B cell (primary cell): Measurements from ENCODE around the gene SORD. TPM values are rescaled to one million over a fixed set of nuclear protein-coding genes. Genes with fewer than 3 reads are reported as not detected.

Source experiments
- ATAC-seq: fragments of 200-7000 bp; cut with Tn5 transposase; one replicate; pipeline ENCODE4 v1.10.0; 2021; ENCODE audit warnings: low read depth, mild to moderate bottlenecking, moderate number of reproducible peaks, moderate library complexity
- CTCF ChIA-PET: fragments of 350-600 bp; sonication (Branson Sonifier 250); formaldehyde crosslinking; loops from one replicate; lab custom pipeline; 2021; ENCODE audit warnings: antibody characterized with exemption, inconsistent platforms; lab: Charles Lee
- POLR2A ChIA-PET: fragments of 350-600 bp; sonication (Branson Sonifier 250); formaldehyde crosslinking; loops from one replicate; lab custom pipeline; 2021; ENCODE audit warnings: antibody characterized with exemption; lab: Charles Lee
- DNase-seq: peaks from one replicate; pipeline ENCODE4 v3.0.0; 2013
- H2AFZ ChIP-seq: 2 replicates; pipeline ENCODE4 v1.6.1; 2012; ENCODE audit warnings: mild to moderate bottlenecking, low read depth, low read length; ENCODE audit not compliant: insufficient read depth, poor library complexity, severe bottlenecking
- H3K27ac ChIP-seq, 2 donors: 1 replicate in 1 of 2; 2 replicates in 1 of 2; pipeline ENCODE4 v1.5.1; 2012 to 2013; ENCODE audit warnings: low read length in 2 of 2, mild to moderate bottlenecking in 2 of 2, moderate library complexity in 1 of 2
- H3K27me3 ChIP-seq, 4 experiments: fragments of 200-600 bp in 1 of 4; sonication (generic) in 1 of 4; replicated peaks in 1 of 4; 1 replicate in 2 of 4; 2 replicates in 2 of 4; pipeline versions ENCODE4 v1.6.1 to v1.7.0; 2013 to 2016; ENCODE audit warnings: low read length in 3 of 4, mild to moderate bottlenecking in 2 of 4, mixed read lengths in 1 of 4, moderate library complexity in 1 of 4; ENCODE audit not compliant: insufficient read depth in 4 of 4, control insufficient read depth in 3 of 4; ENCODE audit errors: control extremely low read depth in 1 of 4
- H3K36me3 ChIP-seq, 2 experiments: replicated peaks in 1 of 2; 1 replicate in 1 of 2; 2 replicates in 1 of 2; pipeline versions ENCODE4 v1.6.1 to v1.7.1; 2013; ENCODE audit warnings: low read length in 1 of 2; ENCODE audit not compliant: insufficient read depth in 2 of 2, control insufficient read depth in 1 of 2; ENCODE audit errors: control extremely low read depth in 1 of 2, extremely low read depth in 1 of 2
- H3K4me1 ChIP-seq, 2 donors: fragments of 200-600 bp in 1 of 2; sonication (generic) in 1 of 2; 1 replicate in 1 of 2; 2 replicates in 1 of 2; pipeline versions ENCODE4 v1.5.1 to v1.6.1; 2013 to 2017; ENCODE audit warnings: low read length in 2 of 2; ENCODE audit not compliant: control insufficient read depth in 2 of 2, insufficient read depth in 2 of 2
- H3K4me2 ChIP-seq: replicated peaks from 2 replicates; pipeline ENCODE3; 2012; ENCODE audit warnings: mild to moderate bottlenecking, low read depth, low read length; ENCODE audit not compliant: poor library complexity, severe bottlenecking
- H3K4me3 ChIP-seq, 5 experiments: fragments of 200-600 bp in 1 of 5; sonication (generic) in 1 of 5; 1 replicate in 3 of 5; 2 replicates in 2 of 5; pipeline versions ENCODE4 v1.5.1 to v1.7.0; 2011 to 2016; ENCODE audit warnings: low read length in 4 of 5, mild to moderate bottlenecking in 4 of 5, low read depth in 2 of 5, control low read depth in 1 of 5, moderate library complexity in 1 of 5; ENCODE audit not compliant: insufficient read depth in 1 of 5; ENCODE audit errors: control extremely low read depth in 1 of 5, extremely low read depth in 1 of 5
- H3K79me2 ChIP-seq: fragments of 200-600 bp; sonication (generic); one replicate; pipeline ENCODE4 v1.6.0; 2016; ENCODE audit warnings: low read length; ENCODE audit not compliant: control insufficient read depth, insufficient read depth
- H3K9ac ChIP-seq: fragments of 200-600 bp; sonication (generic); 2 replicates; pipeline ENCODE4 v1.6.1; 2017; ENCODE audit warnings: mild to moderate bottlenecking, low read length, moderate library complexity
- H3K9me3 ChIP-seq, 3 donors: one replicate each; pipeline versions ENCODE4 v1.6.1 to v1.7.1; 2013; ENCODE audit warnings: low read length in 2 of 3; ENCODE audit not compliant: control insufficient read depth in 2 of 3, insufficient read depth in 1 of 3; ENCODE audit errors: control extremely low read depth in 1 of 3
- H4K20me1 ChIP-seq: 2 replicates; pipeline ENCODE4 v1.6.0; 2012; ENCODE audit warnings: mild to moderate bottlenecking, low read length; ENCODE audit not compliant: insufficient read depth, control insufficient read depth, poor library complexity, severe bottlenecking
- H3K27ac Mint-ChIP-seq: one replicate; pipeline ENCODE4 v1.8.0; 2021; ENCODE audit warnings: mixed read lengths
- H3K27me3 Mint-ChIP-seq: one replicate; pipeline ENCODE4 v1.8.0; 2021; ENCODE audit warnings: mixed read lengths
- H3K4me1 Mint-ChIP-seq: one replicate; pipeline ENCODE4 v1.8.0; 2021; ENCODE audit warnings: mixed read lengths
- H3K4me3 Mint-ChIP-seq: one replicate; pipeline ENCODE4 v1.8.0; 2021; ENCODE audit warnings: mixed read lengths
- H3K9me3 Mint-ChIP-seq: one replicate; pipeline ENCODE4 v1.8.0; 2022; ENCODE audit warnings: mixed read lengths; ENCODE audit not compliant: insufficient read depth
- WGBS: methylation state at CpG from one replicate; pipeline ENCODE4 v1.1.5; 2013; ENCODE audit warnings: missing lambda C conversion rate; ENCODE audit not compliant: insufficient coverage; 5-methylcytosine and 5-hydroxymethylcytosine counted together
- intact Hi-C: fragments of 100-400 bp; cut with micrococcal nuclease; formaldehyde crosslinking; loops from one replicate; pipeline ENCODE4 v1.10.0; 2022
- polyA plus RNA-seq: library from polyadenylated mRNA; depleted of rRNA; stranded (reverse); fragments of >200 nt; gene quantifications from 2 replicates; pipeline ENCODE4 v1.2.3, GENCODE V29; 2012
- total RNA-seq, 2 donors: library from RNA; stranded (reverse); fragments of 120-200 nt in 1 of 2; gene quantifications; 1 replicate in 1 of 2; 2 replicates in 1 of 2; pipeline versions ENCODE4 v1.2.3 to v1.2.4, GENCODE V29; 2013 to 2022
- TF ChIP-seq, protein P1 (sequence below): fragments of 200-600 bp; IDR thresholded peaks from one replicate; pipeline ENCODE4 v1.8.0; 2022; ENCODE audit warnings: antibody characterized with exemption, mild to moderate bottlenecking

Gene SORD
- total and polyA plus RNA-seq, 2 donors (not counting 1 experiment from before 2014, with no cell fraction given) = 22.2 to 25.8 TPM

DNA sequence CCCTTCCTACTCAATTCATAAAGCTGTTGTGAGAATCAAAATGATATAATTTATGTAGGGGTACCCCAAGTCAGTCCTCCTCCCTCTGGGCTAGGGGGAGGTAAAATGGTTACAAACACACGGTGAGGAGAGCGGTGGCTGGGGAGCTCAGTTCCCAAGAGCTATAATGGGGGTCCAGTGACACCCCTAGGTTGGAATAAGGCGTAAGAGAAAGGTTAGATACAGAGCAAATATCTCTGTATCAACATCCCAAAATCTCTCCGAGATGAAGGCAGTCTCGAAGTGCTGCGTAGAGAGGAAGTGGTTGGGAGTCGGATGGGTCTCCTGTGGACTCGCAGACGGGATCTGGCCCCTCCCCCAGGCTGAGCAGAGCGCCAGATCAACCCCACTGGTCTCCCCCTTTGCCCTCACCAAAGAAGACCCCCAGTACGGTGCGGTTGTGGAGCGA, 89.2 kb downstream of the SORD start:
- POLR2A ChIA-PET = interaction anchor here (0.5 kb wide), 1 partner anchor 25 kb away, joined by 3 read pairs; no protein-coding TSS in a partner anchor

More for the DNA sequence above, 89.2 kb downstream of the SORD start:
- Histone ChIP-seq H3K4me2 (peak overlapping the region; percentile 72), H2AFZ (peak overlapping the region; percentile 9), H4K20me1 (no peaks in the 10 kb centered on the region), H3K4me1 (peaks cover 45 to 54% of the 10 kb centered on the region in 2 donors), H3K9ac (no peak overlapping the region), H3K4me3 (peak overlapping the region in 3 of 5 experiments; percentile 18 to 23 (median 21)), H3K27me3 (peaks cover 0 to 79% (median 56%) of the 10 kb centered on the region in 4 experiments), H3K9me3 (peaks cover 0 to 38% (median 0%) of the 10 kb centered on the region in 3 donors), H3K27ac (no peak overlapping the region), H3K79me2 (no peaks in the 10 kb centered on the region), H3K36me3 (no peaks in the 10 kb centered on the region)
- Mint-ChIP-seq H3K4me3 (peak overlapping the region; percentile 85), H3K9me3 (no peaks in the 10 kb centered on the region), H3K27ac (no peak overlapping the region), H3K27me3 (peaks cover 74% of the 10 kb centered on the region), H3K4me1 (peaks cover 46% of the 10 kb centered on the region)
- intact Hi-C loops = loop anchor here (10.0 kb wide), 1 partner anchor 83 kb away; no protein-coding TSS in a partner anchor
- CTCF ChIA-PET = interaction anchor here (0.6 to 5.5 kb wide), 8 partner anchors 9 to 259 kb away, joined by 3 to 32 read pairs (median 4); no protein-coding TSS in a partner anchor
- peak; percentile 37 for DNase-seq
- ATAC-seq = no peak
- TF ChIP-seq, protein P1, sequence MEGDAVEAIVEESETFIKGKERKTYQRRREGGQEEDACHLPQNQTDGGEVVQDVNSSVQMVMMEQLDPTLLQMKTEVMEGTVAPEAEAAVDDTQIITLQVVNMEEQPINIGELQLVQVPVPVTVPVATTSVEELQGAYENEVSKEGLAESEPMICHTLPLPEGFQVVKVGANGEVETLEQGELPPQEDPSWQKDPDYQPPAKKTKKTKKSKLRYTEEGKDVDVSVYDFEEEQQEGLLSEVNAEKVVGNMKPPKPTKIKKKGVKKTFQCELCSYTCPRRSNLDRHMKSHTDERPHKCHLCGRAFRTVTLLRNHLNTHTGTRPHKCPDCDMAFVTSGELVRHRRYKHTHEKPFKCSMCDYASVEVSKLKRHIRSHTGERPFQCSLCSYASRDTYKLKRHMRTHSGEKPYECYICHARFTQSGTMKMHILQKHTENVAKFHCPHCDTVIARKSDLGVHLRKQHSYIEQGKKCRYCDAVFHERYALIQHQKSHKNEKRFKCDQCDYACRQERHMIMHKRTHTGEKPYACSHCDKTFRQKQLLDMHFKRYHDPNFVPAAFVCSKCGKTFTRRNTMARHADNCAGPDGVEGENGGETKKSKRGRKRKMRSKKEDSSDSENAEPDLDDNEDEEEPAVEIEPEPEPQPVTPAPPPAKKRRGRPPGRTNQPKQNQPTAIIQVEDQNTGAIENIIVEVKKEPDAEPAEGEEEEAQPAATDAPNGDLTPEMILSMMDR = no peak
- WGBS = 6% methylated on average over 7 of the region's 13 CpGs
